Esophagus muscularis mucosa (tissue), 4 donors: ENCODE results near the gene ATP13A5. TPM values are rescaled to one million over a fixed set of nuclear protein-coding genes. Genes with fewer than 3 reads are reported as not detected.
A peak's percentile ranks its signal among the peaks of the same experiment; 100 is the strongest.

Experiments
- DNase-seq: peaks from one replicate; pipeline ENCODE4 v3.0.0-alpha.2; 2017; ENCODE audit errors: extremely low spot score
- H3K27ac ChIP-seq, 4 donors: fragments of 200-600 bp; sonication (generic); replicated peaks in 1 of 4; 1 replicate in 3 of 4; 2 replicates in 1 of 4; pipeline ENCODE4 v1.5.1; 2016 to 2019; ENCODE audit warnings: mild to moderate bottlenecking in 1 of 4
- H3K27me3 ChIP-seq, 4 donors: fragments of 200-600 bp; sonication (generic); one replicate each; pipeline versions ENCODE4 v1.5.1 to v1.6.0; 2016 to 2019
- H3K36me3 ChIP-seq, 4 donors: fragments of 200-600 bp; sonication (generic); one replicate each; pipeline ENCODE4 v1.5.1; 2016 to 2019
- H3K4me1 ChIP-seq, 4 donors: fragments of 200-600 bp; sonication (generic); one replicate each; pipeline ENCODE4 v1.5.1; 2016 to 2019
- H3K4me3 ChIP-seq, 4 donors: fragments of 200-600 bp; sonication (generic); 1 replicate in 2 of 4; 2 replicates in 2 of 4; pipeline ENCODE4 v1.5.1; 2016 to 2019; ENCODE audit warnings: mild to moderate bottlenecking in 4 of 4, moderate library complexity in 1 of 4
- H3K9me3 ChIP-seq, 4 donors: fragments of 200-600 bp; sonication (generic); 1 replicate in 3 of 4; 2 replicates in 1 of 4; pipeline ENCODE4 v1.5.1; 2016 to 2019
- EP300 ChIP-seq: sonication (generic); formaldehyde crosslinking; IDR thresholded peaks from one replicate; pipeline ENCODE4 v1.6.1; 2017; ENCODE audit warnings: antibody characterized with exemption
- POLR2A ChIP-seq: fragments of 450-650 bp; IDR thresholded peaks from one replicate; pipeline ENCODE4 v1.6.1; 2017; ENCODE audit warnings: antibody characterized with exemption, moderate library complexity, mild to moderate bottlenecking, low read depth
- POLR2AphosphoS5 ChIP-seq, 2 donors: sonication (generic); formaldehyde crosslinking; IDR thresholded peaks; one replicate each; pipeline ENCODE4 v1.6.1; 2017; ENCODE audit warnings: antibody characterized with exemption in 2 of 2
- WGBS: methylation state at CpG from one replicate; pipeline ENCODE4 v1.1.5; 2018; 5-methylcytosine and 5-hydroxymethylcytosine counted together
- intact Hi-C: fragments of 100-400 bp; cut with DNase I; formaldehyde crosslinking; loops from one replicate; pipeline ENCODE4 v1.15.1; 2023
- total RNA-seq, 4 donors: library from RNA; depleted of rRNA; stranded (reverse); fragments of >200 nt; gene quantifications; one replicate each; pipeline versions ENCODE4 v1.1.0 to v1.2.1, GENCODE V29; 2016
- TF ChIP-seq, protein P1 (sequence below), 3 experiments: fragments of 200-600 bp in 2 of 3; fragments of 450-650 bp in 1 of 3; sonication (generic) in 2 of 3; IDR thresholded peaks; one replicate each; pipeline ENCODE4 v1.5.1; 2017 to 2019; ENCODE audit warnings: antibody characterized with exemption in 3 of 3, mild to moderate bottlenecking in 2 of 3, moderate library complexity in 1 of 3

Gene ATP13A5
- total RNA-seq, 4 donors from 2014 or later = not detected

DNA sequence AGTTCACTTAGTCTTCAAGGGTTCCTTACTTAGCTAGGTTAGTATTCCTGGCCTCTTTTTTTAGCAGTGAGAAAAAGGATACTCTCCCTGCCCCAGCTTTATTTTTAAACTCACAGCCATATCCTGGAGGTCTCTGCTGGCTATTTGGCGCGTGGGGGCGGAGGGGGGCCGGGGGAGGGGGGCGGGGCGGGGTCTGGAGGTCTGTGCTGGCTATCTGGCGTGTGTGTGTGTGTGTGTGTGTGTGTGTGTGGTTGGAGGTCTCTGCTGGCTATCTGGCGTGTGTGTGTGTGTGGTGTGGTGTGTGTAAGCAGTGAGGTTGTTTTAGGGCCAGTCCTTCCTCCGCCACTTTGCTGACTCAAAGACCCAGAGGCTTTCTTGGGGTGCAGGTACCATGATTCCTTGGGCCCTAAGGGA is 138.1 kb downstream of the ATP13A5 start:
- H3K36me3 ChIP-seq = no peaks in the 10 kb centered on the region
- peak overlapping the region; percentile 58 to 80 (median 74) for H3K27ac ChIP-seq
- H3K4me1 ChIP-seq = peaks cover 0 to 19% (median 11%) of the 10 kb centered on the region in 4 donors
- H3K27me3 ChIP-seq = no peaks in the 10 kb centered on the region
- peak overlapping the region; percentile 56 to 67 (median 58) for H3K4me3 ChIP-seq
- TF ChIP-seq POLR2A = no peak
- TF ChIP-seq, protein P1, sequence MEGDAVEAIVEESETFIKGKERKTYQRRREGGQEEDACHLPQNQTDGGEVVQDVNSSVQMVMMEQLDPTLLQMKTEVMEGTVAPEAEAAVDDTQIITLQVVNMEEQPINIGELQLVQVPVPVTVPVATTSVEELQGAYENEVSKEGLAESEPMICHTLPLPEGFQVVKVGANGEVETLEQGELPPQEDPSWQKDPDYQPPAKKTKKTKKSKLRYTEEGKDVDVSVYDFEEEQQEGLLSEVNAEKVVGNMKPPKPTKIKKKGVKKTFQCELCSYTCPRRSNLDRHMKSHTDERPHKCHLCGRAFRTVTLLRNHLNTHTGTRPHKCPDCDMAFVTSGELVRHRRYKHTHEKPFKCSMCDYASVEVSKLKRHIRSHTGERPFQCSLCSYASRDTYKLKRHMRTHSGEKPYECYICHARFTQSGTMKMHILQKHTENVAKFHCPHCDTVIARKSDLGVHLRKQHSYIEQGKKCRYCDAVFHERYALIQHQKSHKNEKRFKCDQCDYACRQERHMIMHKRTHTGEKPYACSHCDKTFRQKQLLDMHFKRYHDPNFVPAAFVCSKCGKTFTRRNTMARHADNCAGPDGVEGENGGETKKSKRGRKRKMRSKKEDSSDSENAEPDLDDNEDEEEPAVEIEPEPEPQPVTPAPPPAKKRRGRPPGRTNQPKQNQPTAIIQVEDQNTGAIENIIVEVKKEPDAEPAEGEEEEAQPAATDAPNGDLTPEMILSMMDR (IDR thresholded peaks at IDR 0.05) = no peak
- no peak for TF ChIP-seq POLR2AphosphoS5 (IDR thresholded peaks at IDR 0.05)
- TF ChIP-seq EP300 = no peak
- no peaks in the 10 kb centered on the region for H3K9me3 ChIP-seq
- no peak for DNase-seq
- WGBS = 0% methylated on average over 3 of the region's 9 CpGs
- intact Hi-C loops = no loop called here

DNA sequence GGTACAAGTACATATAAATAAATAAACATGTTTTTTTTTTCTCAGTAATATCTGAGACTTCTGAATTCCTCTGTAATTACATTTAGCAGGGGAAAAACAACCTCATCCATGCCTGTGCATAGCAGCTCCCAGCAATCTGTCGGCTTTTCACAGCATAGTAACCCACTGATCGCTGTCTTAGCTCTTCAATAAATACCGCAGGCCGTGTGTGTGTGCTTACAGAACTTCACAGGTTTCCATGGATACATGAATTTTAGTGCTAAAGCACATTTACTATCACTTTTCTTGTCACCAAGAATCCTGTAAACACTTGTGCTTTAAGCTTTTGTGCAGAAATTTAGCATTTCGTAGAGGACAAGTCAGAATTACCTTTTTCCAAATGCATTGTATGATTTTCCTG is 141.5 kb downstream of the ATP13A5 start:
- 74% methylated on average over 5 of the region's 5 CpGs for WGBS

DNA sequence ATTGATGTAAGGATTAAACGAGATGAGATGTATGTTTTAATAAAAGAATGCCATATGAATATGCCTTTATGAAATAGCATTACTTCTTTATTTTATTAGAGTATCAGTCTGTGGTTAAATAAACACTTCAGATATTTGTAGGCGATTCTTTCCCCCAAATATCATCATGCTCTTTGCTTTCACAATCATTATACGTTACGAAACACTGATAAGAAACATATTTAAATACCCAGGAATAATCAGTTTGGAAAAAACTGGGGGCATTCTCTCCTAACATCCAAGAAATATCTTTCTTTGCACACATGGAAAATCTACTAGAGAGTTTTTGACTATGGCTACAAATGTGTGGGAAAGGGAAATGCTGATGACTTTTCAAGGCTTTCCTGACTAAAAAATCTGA is 142.0 kb downstream of the ATP13A5 start:
- H3K36me3 ChIP-seq = no peaks in the 10 kb centered on the region
- H3K9me3 ChIP-seq = no peaks in the 10 kb centered on the region
- peaks cover 0 to 16% (median 8%) of the 10 kb centered on the region in 4 donors for H3K4me1 ChIP-seq
- H3K4me3 ChIP-seq = no peak overlapping the region
- H3K27ac ChIP-seq = no peak overlapping the region
- TF ChIP-seq, protein P1 (IDR thresholded peaks at IDR 0.05) = no peak
- no peak for TF ChIP-seq EP300
- no peak for TF ChIP-seq POLR2AphosphoS5 (IDR thresholded peaks at IDR 0.05)
- TF ChIP-seq POLR2A = no peak
- intact Hi-C loops = no loop called here
- no peaks in the 10 kb centered on the region for H3K27me3 ChIP-seq
- WGBS = 65% methylated on average over 4 of the region's 4 CpGs
- DNase-seq = no peak

More for the DNA sequence above, 141.5 kb downstream of the ATP13A5 start:
- H3K27ac ChIP-seq = no peak overlapping the region
- peaks cover 0 to 19% (median 11%) of the 10 kb centered on the region in 4 donors for H3K4me1 ChIP-seq
- no peak for TF ChIP-seq EP300
- TF ChIP-seq POLR2AphosphoS5 (IDR thresholded peaks at IDR 0.05) = no peak
- no peak for TF ChIP-seq POLR2A
- TF ChIP-seq, protein P1 (IDR thresholded peaks at IDR 0.05) = no peak
- H3K27me3 ChIP-seq = no peaks in the 10 kb centered on the region
- DNase-seq = no peak
- no peaks in the 10 kb centered on the region for H3K9me3 ChIP-seq
- intact Hi-C loops = no loop called here
- H3K36me3 ChIP-seq = no peaks in the 10 kb centered on the region
- H3K4me3 ChIP-seq = no peak overlapping the region

DNA sequence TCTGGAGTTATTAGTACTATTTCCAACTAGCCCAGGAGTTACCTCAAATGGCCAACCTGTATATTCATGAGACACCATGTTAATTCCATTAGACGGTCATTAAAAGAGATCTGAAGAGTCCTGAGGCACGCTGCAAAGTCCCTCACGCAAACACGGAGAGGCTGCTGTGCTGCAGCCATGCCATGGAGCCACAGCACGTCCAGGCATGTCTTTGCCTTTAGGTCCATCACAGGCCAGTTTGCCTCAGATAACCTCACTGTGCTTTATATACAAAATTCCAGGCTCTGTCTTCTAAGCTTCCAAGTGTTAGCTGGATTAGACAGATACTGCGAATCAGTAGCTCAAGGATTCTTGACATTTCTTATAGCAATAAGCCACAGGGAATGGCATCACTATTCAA is 147.4 kb downstream of the ATP13A5 start:
- no peaks in the 10 kb centered on the region for H3K4me1 ChIP-seq
- H3K4me3 ChIP-seq = no peak overlapping the region
- no peak for TF ChIP-seq EP300
- no peak for TF ChIP-seq POLR2A
- TF ChIP-seq, protein P1 (IDR thresholded peaks at IDR 0.05) = no peak
- TF ChIP-seq POLR2AphosphoS5 (IDR thresholded peaks at IDR 0.05) = no peak
- no peaks in the 10 kb centered on the region for H3K9me3 ChIP-seq
- DNase-seq = no peak
- intact Hi-C loops = no loop called here
- no peak overlapping the region for H3K27ac ChIP-seq
- H3K27me3 ChIP-seq = no peaks in the 10 kb centered on the region
- WGBS = 92% methylated on average over 6 of the region's 6 CpGs
- no peaks in the 10 kb centered on the region for H3K36me3 ChIP-seq

DNA sequence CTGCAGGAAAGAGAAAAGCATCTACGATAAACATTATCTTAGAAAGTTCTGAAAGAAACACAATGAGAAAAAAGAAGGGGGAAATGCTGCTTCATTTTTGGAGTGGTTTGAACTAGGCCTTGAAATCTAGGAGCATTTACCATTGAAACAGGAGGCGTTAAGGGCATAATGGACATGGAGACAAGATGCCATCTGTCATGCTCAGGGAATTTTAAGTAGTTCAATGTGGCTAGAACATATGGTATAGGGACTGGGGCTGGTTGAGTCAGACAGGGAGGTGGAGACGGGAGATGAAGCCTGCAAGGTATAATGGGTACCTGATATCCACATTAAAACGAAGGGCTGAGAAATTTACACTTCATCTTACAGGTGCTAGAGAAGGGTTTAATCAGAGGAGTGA is 147.9 kb downstream of the ATP13A5 start:
- intact Hi-C loops = no loop called here
- H3K4me3 ChIP-seq = no peak overlapping the region
- H3K4me1 ChIP-seq = no peaks in the 10 kb centered on the region
- no peaks in the 10 kb centered on the region for H3K27me3 ChIP-seq
- no peak for DNase-seq
- TF ChIP-seq EP300 (no peak), POLR2AphosphoS5 (IDR thresholded peaks at IDR 0.05) (no peak), POLR2A (no peak)
- TF ChIP-seq, protein P1 (IDR thresholded peaks at IDR 0.05) = no peak
- H3K9me3 ChIP-seq = no peaks in the 10 kb centered on the region
- WGBS = 84% methylated on average over 4 of the region's 4 CpGs
- no peaks in the 10 kb centered on the region for H3K36me3 ChIP-seq
- H3K27ac ChIP-seq = no peak overlapping the region
